Osteocyte (in vitro differentiated cells): Measurements from ENCODE around the gene SRRM4. TPM values are rescaled to one million over a fixed set of nuclear protein-coding genes. Genes with fewer than 3 reads are reported as not detected.

Experiments used
- DNase-seq: peaks from one replicate; pipeline ENCODE4 v3.0.0; 2021; ENCODE audit warnings: mixed read lengths; ENCODE audit not compliant: unreplicated experiment; ENCODE audit errors: extremely low spot score
- H3K27ac Mint-ChIP-seq: one replicate; pipeline ENCODE4 v1.8.0; 2021; ENCODE audit warnings: mild to moderate bottlenecking, mixed read lengths; ENCODE audit not compliant: unreplicated experiment
- H3K27me3 Mint-ChIP-seq: one replicate; pipeline ENCODE4 v1.8.0; 2021; ENCODE audit warnings: mixed read lengths; ENCODE audit not compliant: unreplicated experiment
- H3K36me3 Mint-ChIP-seq: one replicate; pipeline ENCODE4 v1.8.0; 2021; ENCODE audit warnings: mixed read lengths; ENCODE audit not compliant: unreplicated experiment
- H3K4me1 Mint-ChIP-seq: one replicate; pipeline ENCODE4 v1.8.0; 2021; ENCODE audit warnings: mixed read lengths; ENCODE audit not compliant: unreplicated experiment
- H3K4me3 Mint-ChIP-seq: one replicate; pipeline ENCODE4 v1.8.0; 2021; ENCODE audit warnings: mild to moderate bottlenecking, moderate library complexity, mixed read lengths; ENCODE audit not compliant: unreplicated experiment
- H3K9me3 Mint-ChIP-seq: one replicate; pipeline ENCODE4 v1.8.0; 2021; ENCODE audit warnings: mixed read lengths; ENCODE audit not compliant: unreplicated experiment
- CTCF ChIP-seq: fragments of 200-600 bp; sonication (generic); IDR thresholded peaks from 2 replicates; pipeline ENCODE4 v1.5.0; 2021; ENCODE audit warnings: antibody characterized with exemption, mild to moderate bottlenecking, moderate library complexity
- total RNA-seq: library from RNA; stranded (reverse); gene quantifications from 2 replicates; pipeline ENCODE4 v1.2.1, GENCODE V29; 2021

Gene SRRM4
- total RNA-seq, 1 donor from 2014 or later: not detected

GRCh38 chr12:119139448-119139847, 158.1 kb downstream of the SRRM4 start:
- H3K4me1 Mint-ChIP-seq: no peaks in the 10 kb centered on the region
- DNase-seq: no peak
- H3K36me3 Mint-ChIP-seq: no peaks in the 10 kb centered on the region
- no peak overlapping the region for H3K4me3 Mint-ChIP-seq
- no peak overlapping the region for H3K27ac Mint-ChIP-seq
- no peaks in the 10 kb centered on the region for H3K9me3 Mint-ChIP-seq
- no peaks in the 10 kb centered on the region for H3K27me3 Mint-ChIP-seq
- TF ChIP-seq CTCF: no peak

GRCh38 chr12:119145367-119145766, 164.0 kb downstream of the SRRM4 start:
- Mint-ChIP-seq H3K4me3 (no peak overlapping the region), H3K4me1 (no peaks in the 10 kb centered on the region), H3K9me3 (no peaks in the 10 kb centered on the region), H3K27me3 (no peaks in the 10 kb centered on the region), H3K27ac (no peak overlapping the region), H3K36me3 (no peaks in the 10 kb centered on the region)
- DNase-seq: no peak
- no peak for TF ChIP-seq CTCF

- Mint-ChIP-seq H3K27me3 (no peaks in the 10 kb centered on the region), H3K9me3 (peaks cover 6% of the 10 kb centered on the region)
These were observed 166.6 kb downstream of the SRRM4 start for GRCh38 chr12:119147847-119148448.

GRCh38 chr12:119149270-119149669, 167.9 kb downstream of the SRRM4 start:
- peaks cover 6% of the 10 kb centered on the region for H3K9me3 Mint-ChIP-seq
- no peak for DNase-seq
- H3K27me3 Mint-ChIP-seq: peaks cover 4% of the 10 kb centered on the region
- H3K36me3 Mint-ChIP-seq: no peaks in the 10 kb centered on the region
- no peak for TF ChIP-seq CTCF
- H3K4me3 Mint-ChIP-seq: no peak overlapping the region
- no peaks in the 10 kb centered on the region for H3K4me1 Mint-ChIP-seq
- H3K27ac Mint-ChIP-seq: no peak overlapping the region

More at GRCh38 chr12:119147847-119148448, 166.6 kb downstream of the SRRM4 start:
- Mint-ChIP-seq H3K4me3 (no peak overlapping the region), H3K36me3 (no peaks in the 10 kb centered on the region), H3K27ac (no peak overlapping the region), H3K4me1 (no peaks in the 10 kb centered on the region)
- no peak for DNase-seq
- no peak for TF ChIP-seq CTCF

GRCh38 chr12:119151445-119152026, 170.2 kb downstream of the SRRM4 start:
- DNase-seq: no peak
- peaks cover 11% of the 10 kb centered on the region for H3K9me3 Mint-ChIP-seq
- no peak overlapping the region for H3K4me3 Mint-ChIP-seq
- no peaks in the 10 kb centered on the region for H3K4me1 Mint-ChIP-seq
- H3K27ac Mint-ChIP-seq: no peak overlapping the region
- no peak for TF ChIP-seq CTCF
- peaks cover 4% of the 10 kb centered on the region for H3K27me3 Mint-ChIP-seq
- H3K36me3 Mint-ChIP-seq: no peaks in the 10 kb centered on the region
